Gastrocnemius medialis (tissue), 4 donors: Measurements from ENCODE around the gene PTPRN2.

ENCODE experiments used
- POLR2A ChIP-seq, 2 donors: fragments of 450-650 bp; IDR thresholded peaks; one replicate each; pipeline ENCODE4 v1.6.1; 2017; ENCODE audit warnings: antibody characterized with exemption in 2 of 2, mild to moderate bottlenecking in 2 of 2, moderate library complexity in 2 of 2
- TF ChIP-seq, protein P1 (sequence below), 5 experiments: fragments of 450-650 bp in 3 of 5; fragments of 200-600 bp in 2 of 5; sonication (generic) in 2 of 5; IDR thresholded peaks in 4 of 5; conservative IDR thresholded peaks in 1 of 5; 1 replicate in 4 of 5; 2 replicates in 1 of 5; pipeline ENCODE4 v1.5.1; 2016 to 2019; ENCODE audit warnings: antibody characterized with exemption in 5 of 5, mild to moderate bottlenecking in 3 of 5, moderate library complexity in 3 of 5

DNA sequence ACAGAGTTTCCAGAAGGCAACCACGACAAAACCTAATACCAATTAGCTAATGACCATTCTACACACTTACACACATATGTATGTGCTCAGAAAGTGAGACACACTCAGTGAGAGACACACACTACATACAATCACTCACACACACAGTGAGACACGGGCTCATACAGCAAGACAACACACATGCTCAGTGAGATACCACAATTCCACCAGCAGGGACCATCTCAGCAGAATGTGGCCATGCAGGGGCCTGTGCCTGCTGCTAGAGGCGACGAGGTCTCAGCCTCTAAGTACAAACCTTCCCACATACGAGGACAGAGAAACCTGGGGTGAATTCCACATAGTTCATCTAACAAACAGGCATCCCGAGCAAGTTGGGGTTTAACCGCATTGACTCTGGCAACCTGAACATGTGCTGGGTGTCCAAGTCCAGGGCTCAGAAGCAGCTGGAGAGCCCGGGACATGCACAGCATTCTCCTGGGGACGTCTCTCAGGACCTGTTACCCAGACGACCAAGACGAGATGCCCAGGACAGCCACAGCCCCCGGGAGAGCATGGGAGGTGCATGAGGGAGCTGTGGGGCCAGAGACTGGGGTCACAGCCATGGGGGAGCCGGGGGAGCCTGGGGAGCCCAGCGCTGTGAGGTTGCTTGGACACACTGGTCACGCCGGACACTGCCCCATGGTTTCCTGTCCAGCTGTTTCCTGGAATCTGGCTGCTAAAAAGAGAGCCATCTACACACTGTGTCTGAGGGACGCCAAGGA is 523.6 kb downstream of the PTPRN2 start:
- TF ChIP-seq, protein P1, sequence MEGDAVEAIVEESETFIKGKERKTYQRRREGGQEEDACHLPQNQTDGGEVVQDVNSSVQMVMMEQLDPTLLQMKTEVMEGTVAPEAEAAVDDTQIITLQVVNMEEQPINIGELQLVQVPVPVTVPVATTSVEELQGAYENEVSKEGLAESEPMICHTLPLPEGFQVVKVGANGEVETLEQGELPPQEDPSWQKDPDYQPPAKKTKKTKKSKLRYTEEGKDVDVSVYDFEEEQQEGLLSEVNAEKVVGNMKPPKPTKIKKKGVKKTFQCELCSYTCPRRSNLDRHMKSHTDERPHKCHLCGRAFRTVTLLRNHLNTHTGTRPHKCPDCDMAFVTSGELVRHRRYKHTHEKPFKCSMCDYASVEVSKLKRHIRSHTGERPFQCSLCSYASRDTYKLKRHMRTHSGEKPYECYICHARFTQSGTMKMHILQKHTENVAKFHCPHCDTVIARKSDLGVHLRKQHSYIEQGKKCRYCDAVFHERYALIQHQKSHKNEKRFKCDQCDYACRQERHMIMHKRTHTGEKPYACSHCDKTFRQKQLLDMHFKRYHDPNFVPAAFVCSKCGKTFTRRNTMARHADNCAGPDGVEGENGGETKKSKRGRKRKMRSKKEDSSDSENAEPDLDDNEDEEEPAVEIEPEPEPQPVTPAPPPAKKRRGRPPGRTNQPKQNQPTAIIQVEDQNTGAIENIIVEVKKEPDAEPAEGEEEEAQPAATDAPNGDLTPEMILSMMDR (IDR thresholded peaks at IDR 0.05 in 4 of 5, conservative IDR thresholded peaks at IDR 0.05 in 1 of 5), result no peak
- TF ChIP-seq POLR2A (IDR thresholded peaks at IDR 0.05), result no peak
